ENCODE measurements around the gene SMARCA4. TPM values are rescaled to one million over a fixed set of nuclear protein-coding genes. Genes with fewer than 3 reads are reported as not detected.

Gene SMARCA4
- total RNA-seq, 1 experiment from 2014 or later: 261 TPM

GRCh38 chr19:10915130-10916091 is 45.4 kb upstream of the SMARCA4 start:
- Histone ChIP-seq H3K4ac (ENCODE audit: low read depth, low read length) (no peak overlapping the region), H2AFZ (ENCODE audit: low read length) (no peak overlapping the region), H2BK120ac (ENCODE audit: low read depth, low read length, poor library complexity, severe bottlenecking) (no peak overlapping the region), H2AK5ac (ENCODE audit: insufficient read length, low read length) (no peak overlapping the region), H3K56ac (ENCODE audit: insufficient read length, low read depth, low read length) (no peak overlapping the region), H3K79me2 (ENCODE audit: insufficient read depth, low read length) (no peaks in the 10 kb centered on the region), H3K23me2 (ENCODE audit: insufficient read length, low read depth, low read length, poor library complexity, severe bottlenecking) (no peaks in the 10 kb centered on the region), H3K18ac (ENCODE audit: insufficient read length, low read depth, low read length) (no peak overlapping the region), H3K27me3 (ENCODE audit: insufficient read depth, low read length) (no peaks in the 10 kb centered on the region), H3T11ph (ENCODE audit: low read length) (no peak overlapping the region), H3K4me2 (ENCODE audit: insufficient read depth, insufficient read length, low read length) (no peak overlapping the region), H2BK5ac (ENCODE audit: insufficient read length, low read length) (no peak overlapping the region), H3K9me3 (ENCODE audit: control insufficient read depth, low read depth, low read length) (no peaks in the 10 kb centered on the region), H4K5ac (ENCODE audit: insufficient read length, low read depth, low read length) (no peak overlapping the region), H4K20me1 (ENCODE audit: control insufficient read depth, insufficient read depth, insufficient read length) (no peaks in the 10 kb centered on the region), H2BK15ac (ENCODE audit: low read depth, low read length) (no peak overlapping the region), H3K23ac (ENCODE audit: insufficient read length, low read depth, low read length) (no peak overlapping the region), H4K8ac (replicated peaks; ENCODE audit: insufficient read length, low read depth, low read length) (no peak overlapping the region), H3K27ac (ENCODE audit: insufficient read length, low read depth, low read length) (no peak overlapping the region), H3K9ac (ENCODE audit: extremely low read depth, insufficient read length, low read length) (no peak overlapping the region), H2BK20ac (ENCODE audit: low read depth, low read length, poor library complexity, severe bottlenecking) (no peak overlapping the region), H3K14ac (ENCODE audit: insufficient read depth, low read length) (no peak overlapping the region; the same call in 1 of the 2 replicates), H4K91ac (ENCODE audit: insufficient read length, low read depth, low read length) (no peak overlapping the region), H3K79me1 (ENCODE audit: insufficient read depth, low read depth, low read length, poor library complexity, severe bottlenecking) (no peaks in the 10 kb centered on the region), H3K4me1 (ENCODE audit: insufficient read depth, low read length) (no peaks in the 10 kb centered on the region), H2BK12ac (ENCODE audit: insufficient read length, low read depth, low read length) (no peak overlapping the region)
- no peak overlapping the region for H3K27ac Mint-ChIP-seq
- TF ChIP-seq CTCF (conservative IDR thresholded peaks at IDR 0.05): no peak
- H3K4me3 Mint-ChIP-seq: no peak overlapping the region
- H3K36me3 Mint-ChIP-seq (ENCODE audit: insufficient read depth in 1 of 3, low read depth in 3 of 3): peaks cover 11 to 68% (median 51%) of the 10 kb centered on the region in 3 experiments; a peak in 6 of 7 replicates
- DNase-seq: peak; percentile 22
- H3K9me3 Mint-ChIP-seq: no peaks in the 10 kb centered on the region
- no peaks in the 10 kb centered on the region for H3K4me1 Mint-ChIP-seq
- H3K27me3 Mint-ChIP-seq (ENCODE audit: low read depth): no peaks in the 10 kb centered on the region
- no CpG with 5 or more reads among the region's 19 CpGs for WGBS (ENCODE audit: extremely low coverage, insufficient read length, low lambda C conversion rate)
